Activated CD8-positive, alpha-beta memory T cell treated with anti-CD3 and anti-CD28 coated beads, Interleukin-2, amount 50 U/mL, for 24 hours (primary cell): ENCODE data around the gene PALD1.
"Not testable (repeated sequence)": the region's sequence is repeated elsewhere in the genome, so short reads cannot be mapped to it uniquely, and the experiment has no call there.

Experiments
- DNase-seq: peaks from one replicate; pipeline ENCODE4 v3.0.0-alpha.2; 2020; ENCODE audit errors: extremely low read depth

PALD1 gene

DNA sequence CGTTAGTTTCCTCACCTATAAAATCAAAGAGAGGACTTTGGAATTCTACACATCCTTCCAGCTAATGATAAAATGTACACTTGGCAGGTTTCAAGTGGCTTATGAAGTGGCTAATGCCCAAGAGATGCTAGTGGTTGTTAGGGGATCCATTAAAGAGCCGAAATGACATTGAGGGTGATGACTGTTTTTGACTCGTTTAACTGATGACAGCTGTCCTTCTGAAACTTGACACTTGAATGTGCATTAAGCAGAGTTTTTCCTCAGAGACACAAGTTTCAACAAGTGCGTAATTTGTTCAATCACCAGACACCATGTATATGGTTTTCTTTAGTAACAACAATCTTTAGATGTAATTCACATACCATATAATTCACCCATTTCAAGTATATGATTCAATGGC is 125.5 kb downstream of the PALD1 start:
- DNase-seq, result no peak

DNA sequence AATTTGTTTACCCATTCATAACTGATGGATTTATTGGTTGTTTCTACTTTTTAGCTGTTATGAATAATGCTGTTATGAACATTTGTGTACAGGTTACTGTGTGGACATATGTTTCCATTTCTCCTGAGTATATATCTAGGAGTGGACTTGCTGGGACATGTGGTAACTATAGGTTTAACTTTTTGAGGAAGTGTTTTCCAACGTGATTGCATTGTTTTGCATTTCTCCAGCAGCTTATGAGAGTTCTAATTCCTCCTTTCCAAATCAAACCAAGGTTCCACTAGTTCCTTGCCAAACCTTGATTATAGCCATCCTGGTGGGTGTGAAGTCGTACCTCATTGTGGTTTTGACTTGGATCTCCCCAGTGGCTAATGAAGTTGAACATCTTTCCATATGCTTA is 126.6 kb downstream of the PALD1 start:
- DNase-seq, result no peak

DNA sequence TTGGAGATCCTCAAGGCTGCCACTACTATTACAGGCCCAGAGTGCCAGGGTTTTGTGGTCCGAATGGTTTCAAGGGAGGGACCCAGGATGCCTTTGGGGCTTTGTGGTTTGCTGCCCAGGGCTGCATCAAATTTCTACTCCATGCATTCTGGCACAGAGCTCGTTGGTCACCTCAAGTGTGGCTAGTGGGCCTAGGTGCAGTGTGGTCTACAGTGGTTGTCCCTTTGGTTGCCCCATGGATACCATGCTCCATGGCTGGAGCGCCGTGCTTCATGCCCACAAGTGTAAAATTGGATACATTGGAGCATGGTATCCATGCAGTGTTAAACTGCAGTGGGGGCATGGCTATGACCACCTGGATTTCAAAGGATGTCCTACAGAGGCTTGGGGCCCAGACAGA is 129.4 kb downstream of the PALD1 start:
- DNase-seq, result no peak

DNA sequence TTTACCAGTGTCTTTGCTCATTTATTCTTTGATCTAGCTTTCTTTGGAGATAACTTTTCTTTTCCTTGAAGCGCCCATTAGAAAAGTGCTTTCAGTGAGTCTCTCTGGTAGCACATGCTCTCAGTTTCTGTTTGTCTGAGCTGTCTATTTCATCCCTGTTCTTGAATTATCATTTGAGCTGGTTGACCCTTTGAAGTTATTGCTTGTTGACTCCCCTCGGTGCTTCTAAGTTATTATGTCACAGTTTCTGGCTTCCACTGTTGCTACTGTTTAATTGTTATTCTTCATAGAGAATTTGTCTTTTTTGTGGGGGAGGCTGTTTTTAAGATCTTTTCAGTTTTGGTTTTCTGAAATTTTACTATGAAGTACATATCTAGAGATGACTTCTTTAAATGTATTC is 135.4 kb downstream of the PALD1 start:
- DNase-seq, result no peak

DNA sequence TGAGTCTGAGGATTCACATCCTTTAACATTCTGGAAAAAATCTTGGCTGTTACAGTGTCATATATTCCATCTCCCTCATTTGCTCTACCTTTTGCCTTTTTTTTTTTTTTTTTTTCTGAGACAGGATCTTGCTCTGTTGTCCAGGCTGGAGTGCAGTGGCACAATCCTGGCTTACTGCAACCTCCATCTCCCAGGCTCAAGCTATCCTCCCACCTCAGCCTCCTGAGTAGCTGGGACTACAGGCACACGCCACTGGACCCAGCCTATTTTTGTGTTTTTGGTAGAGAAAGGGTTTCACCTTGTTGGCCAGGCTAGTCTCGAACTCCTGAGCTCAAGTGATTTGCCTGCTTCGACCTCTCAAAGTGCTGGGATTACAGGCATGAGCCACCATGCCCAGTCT is 135.8 kb downstream of the PALD1 start:
- DNase-seq, result not testable (repeated sequence)

DNA sequence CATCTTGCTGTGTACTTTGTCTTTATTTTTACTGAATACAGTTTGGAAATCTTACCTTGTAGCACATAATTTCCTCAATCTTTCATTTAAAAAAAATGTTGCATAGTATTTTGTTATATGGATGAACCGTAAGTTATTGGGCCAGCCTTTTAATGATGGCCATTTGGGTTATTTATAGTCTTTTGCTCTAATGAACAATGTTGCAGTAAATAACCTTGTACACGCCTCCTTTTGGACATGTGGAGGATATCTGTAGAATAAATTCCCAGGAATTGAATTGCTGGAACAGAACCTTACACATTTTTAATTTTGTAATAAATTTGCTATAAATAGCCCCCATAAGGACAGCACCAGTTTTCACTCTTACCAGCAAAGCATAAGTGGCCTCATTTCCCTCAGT is 136.6 kb downstream of the PALD1 start:
- DNase-seq, result no peak

DNA sequence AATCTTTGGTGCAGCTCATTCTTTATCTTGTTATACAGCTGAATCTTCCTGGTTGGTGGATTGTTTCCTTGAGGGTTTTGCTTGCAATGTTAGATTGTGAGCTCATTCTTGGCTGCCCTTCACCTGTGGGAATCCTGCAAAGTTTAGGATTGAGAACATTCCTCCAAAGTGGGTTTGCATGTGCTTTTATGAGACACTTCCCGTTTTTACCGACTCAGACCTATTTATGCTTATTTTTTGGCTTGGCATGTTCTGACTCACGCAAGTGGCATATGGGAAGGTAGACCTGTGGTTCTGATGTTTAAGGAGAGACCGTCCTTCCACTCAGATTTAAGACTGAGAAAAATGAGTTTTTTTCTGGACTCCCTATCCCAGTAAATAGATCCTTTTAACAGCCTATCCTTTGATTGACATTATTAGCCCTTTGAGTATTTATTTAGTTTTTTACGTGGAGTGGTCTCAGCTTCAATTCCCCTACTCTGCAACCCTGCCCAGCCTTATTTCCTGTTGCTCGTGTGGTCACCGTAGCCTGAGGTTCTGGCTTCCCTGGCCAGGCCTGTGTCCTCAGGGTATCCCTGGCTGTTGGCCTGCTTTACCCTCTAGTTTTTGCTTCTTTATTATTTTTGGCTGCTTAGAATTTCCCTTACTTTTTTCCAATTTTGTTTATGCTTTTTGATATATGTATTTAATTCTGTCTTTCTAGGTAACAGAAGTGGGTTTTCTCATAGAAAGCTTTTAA is 137.4 kb downstream of the PALD1 start:
- no peak for DNase-seq

DNA sequence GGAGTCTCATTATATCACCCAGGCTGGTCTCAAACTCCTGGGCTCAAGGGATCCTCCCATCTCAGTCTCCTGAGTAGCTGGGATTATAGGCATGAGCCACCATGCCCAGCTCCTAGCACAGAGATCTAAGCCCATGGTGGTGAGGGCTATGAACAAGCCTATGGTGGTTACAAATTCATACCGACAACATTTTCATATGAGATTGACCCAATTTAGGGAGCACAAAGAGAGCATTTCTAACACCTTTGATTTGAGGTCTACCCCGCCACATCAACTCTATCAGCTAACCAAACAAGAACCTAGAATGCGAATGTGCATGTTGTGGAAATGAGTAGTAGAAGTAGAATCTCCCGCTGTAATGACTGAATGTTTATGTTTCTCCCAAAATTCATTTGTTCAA is 138.2 kb downstream of the PALD1 start:
- DNase-seq, result no peak
